ENCODE data around the gene BASP1. TPM values are rescaled to one million over a fixed set of nuclear protein-coding genes. Genes with fewer than 3 reads are reported as not detected.
"Not testable (repeated sequence)": the region's sequence is repeated elsewhere in the genome, so short reads cannot be mapped to it uniquely, and the experiment has no call there.

Gene BASP1
- total RNA-seq, 1 experiment from 2014 or later: 2.7 TPM

GRCh38 chr5:17187011-17187785 is 30.2 kb upstream of the BASP1 start:
- no peak for DNase-seq (ENCODE audit: low read depth, low spot score)
- in situ Hi-C loops (cut with HindIII; ENCODE audit: low pct_unique_long_range_greater_than_20kb, low sequenced_read_pairs): loop anchor here (25.0 kb wide), 2 partner anchors 250 to 400 kb away; partner anchors contain the start of gene MYO10

GRCh38 chr5:17187786-17188170 is 29.7 kb upstream of the BASP1 start:
- DNase-seq (ENCODE audit: low read depth, low spot score): no peak
- in situ Hi-C loops (cut with HindIII; ENCODE audit: low pct_unique_long_range_greater_than_20kb, low sequenced_read_pairs): loop anchor here (25.0 kb wide), 2 partner anchors 250 to 400 kb away; partner anchors contain the start of gene MYO10

GRCh38 chr5:17189381-17190036 is 27.9 kb upstream of the BASP1 start:
- DNase-seq (ENCODE audit: low read depth, low spot score): peak; percentile 95
- in situ Hi-C loops (cut with HindIII; ENCODE audit: low pct_unique_long_range_greater_than_20kb, low sequenced_read_pairs): loop anchor here (10.0 to 25.0 kb wide), 3 partner anchors 252 to 495 kb away; partner anchors contain the start of gene MYO10

GRCh38 chr5:17190242-17190778 is 27.1 kb upstream of the BASP1 start:
- peak; percentile 87 for DNase-seq (ENCODE audit: low read depth, low spot score)
- in situ Hi-C loops (cut with HindIII; ENCODE audit: low pct_unique_long_range_greater_than_20kb, low sequenced_read_pairs): loop anchor here (10.0 to 25.0 kb wide), 3 partner anchors 253 to 496 kb away; partner anchors contain the start of gene MYO10

- in situ Hi-C loops (cut with HindIII; ENCODE audit: low pct_unique_long_range_greater_than_20kb, low sequenced_read_pairs): loop anchor here (10.0 to 25.0 kb wide), 3 partner anchors 254 to 496 kb away; partner anchors contain the start of gene MYO10
These were observed 26.5 kb upstream of the BASP1 start for GRCh38 chr5:17190799-17191391.

GRCh38 chr5:17191574-17191973 is 25.9 kb upstream of the BASP1 start:
- DNase-seq (ENCODE audit: low read depth, low spot score): not testable (repeated sequence)
- in situ Hi-C loops (cut with HindIII; ENCODE audit: low pct_unique_long_range_greater_than_20kb, low sequenced_read_pairs): loop anchor here (10.0 to 25.0 kb wide), 3 partner anchors 254 to 497 kb away; partner anchors contain the start of gene MYO10

More at GRCh38 chr5:17190799-17191391, 26.5 kb upstream of the BASP1 start:
- DNase-seq (ENCODE audit: low read depth, low spot score): no peak

- in situ Hi-C loops (cut with HindIII; ENCODE audit: low pct_unique_long_range_greater_than_20kb, low sequenced_read_pairs): loop anchor here (10.0 to 25.0 kb wide), 3 partner anchors 255 to 497 kb away; partner anchors contain the start of gene MYO10
- DNase-seq (ENCODE audit: low read depth, low spot score): peak; percentile 70
These were observed 25.2 kb upstream of the BASP1 start for GRCh38 chr5:17192191-17192590.

- in situ Hi-C loops (cut with HindIII; ENCODE audit: low pct_unique_long_range_greater_than_20kb, low sequenced_read_pairs): loop anchor here (10.0 to 25.0 kb wide), 3 partner anchors 259 to 501 kb away; partner anchors contain the start of gene MYO10
- DNase-seq (ENCODE audit: low read depth, low spot score): no peak
These were observed 21.4 kb upstream of the BASP1 start for GRCh38 chr5:17196024-17196423.

- in situ Hi-C loops (cut with HindIII; ENCODE audit: low pct_unique_long_range_greater_than_20kb, low sequenced_read_pairs): loop anchor here (10.0 to 25.0 kb wide), 3 partner anchors 259 to 502 kb away; partner anchors contain the start of gene MYO10
- no peak for DNase-seq (ENCODE audit: low read depth, low spot score)
These were observed 20.7 kb upstream of the BASP1 start for GRCh38 chr5:17196697-17197096.

- in situ Hi-C loops (cut with HindIII; ENCODE audit: low pct_unique_long_range_greater_than_20kb, low sequenced_read_pairs): no loop called here
- peak; percentile 88 for DNase-seq (ENCODE audit: low read depth, low spot score)
These were observed 13.9 kb upstream of the BASP1 start for GRCh38 chr5:17203329-17204132.

GRCh38 chr5:17204133-17204489 is 13.3 kb upstream of the BASP1 start:
- in situ Hi-C loops (cut with HindIII; ENCODE audit: low pct_unique_long_range_greater_than_20kb, low sequenced_read_pairs): no loop called here

GRCh38 chr5:17206021-17206420 is 11.4 kb upstream of the BASP1 start:
- in situ Hi-C loops (cut with HindIII; ENCODE audit: low pct_unique_long_range_greater_than_20kb, low sequenced_read_pairs): no loop called here

More at GRCh38 chr5:17204133-17204489, 13.3 kb upstream of the BASP1 start:
- DNase-seq (ENCODE audit: low read depth, low spot score): no peak

GRCh38 chr5:17212191-17212590 is 5.2 kb upstream of the BASP1 start:
- in situ Hi-C loops (cut with HindIII; ENCODE audit: low pct_unique_long_range_greater_than_20kb, low sequenced_read_pairs): no loop called here
- no peak for DNase-seq (ENCODE audit: low read depth, low spot score)

More at GRCh38 chr5:17206021-17206420, 11.4 kb upstream of the BASP1 start:
- DNase-seq (ENCODE audit: low read depth, low spot score): no peak

GRCh38 chr5:17212996-17213395 is 4.4 kb upstream of the BASP1 start:
- in situ Hi-C loops (cut with HindIII; ENCODE audit: low pct_unique_long_range_greater_than_20kb, low sequenced_read_pairs): no loop called here
- no peak for DNase-seq (ENCODE audit: low read depth, low spot score)

- no peak for DNase-seq (ENCODE audit: low read depth, low spot score)
- in situ Hi-C loops (cut with HindIII; ENCODE audit: low pct_unique_long_range_greater_than_20kb, low sequenced_read_pairs): no loop called here
These were observed 3.5 kb upstream of the BASP1 start for GRCh38 chr5:17213938-17214337.

- no peak for DNase-seq (ENCODE audit: low read depth, low spot score)
- in situ Hi-C loops (cut with HindIII; ENCODE audit: low pct_unique_long_range_greater_than_20kb, low sequenced_read_pairs): no loop called here
These were observed 2.5 kb upstream of the BASP1 start for GRCh38 chr5:17214893-17215292.

GRCh38 chr5:17215361-17215760 is 2.1 kb upstream of the BASP1 start:
- no peak for DNase-seq (ENCODE audit: low read depth, low spot score)
- in situ Hi-C loops (cut with HindIII; ENCODE audit: low pct_unique_long_range_greater_than_20kb, low sequenced_read_pairs): no loop called here
